ENCODE results near the gene TPK1. TPM values are rescaled to one million over a fixed set of nuclear protein-coding genes. Genes with fewer than 3 reads are reported as not detected.
"Not testable (repeated sequence)": the region's sequence is repeated elsewhere in the genome, so short reads cannot be mapped to it uniquely, and the experiment has no call there.

The TPK1 gene
- polyA plus RNA-seq, 4 donors: 8.3 to 16.3 (median 9.2) TPM

GRCh38 chr7:144780071-144780608, 55.7 kb downstream of the TPK1 start:
- no peak for DNase-seq (ENCODE audit: low read depth in 4 of 4, low spot score in 3 of 4)

- not testable (repeated sequence) for DNase-seq (ENCODE audit: low read depth in 4 of 4, low spot score in 3 of 4)
Observed at GRCh38 chr7:144777889-144778288, 58.0 kb downstream of the TPK1 start.

GRCh38 chr7:144777005-144777839, 58.6 kb downstream of the TPK1 start:
- DNase-seq (ENCODE audit: low read depth in 4 of 4, low spot score in 3 of 4): no peak

GRCh38 chr7:144776447-144776846, 59.4 kb downstream of the TPK1 start:
- no peak for DNase-seq (ENCODE audit: low read depth in 4 of 4, low spot score in 3 of 4)

- DNase-seq (ENCODE audit: low read depth in 4 of 4, low spot score in 3 of 4): peak in 2 of 4 donors; percentile 24 to 57
Observed at GRCh38 chr7:144775749-144776148, 60.1 kb downstream of the TPK1 start.

- DNase-seq (ENCODE audit: low read depth in 4 of 4, low spot score in 3 of 4): no peak
Observed at GRCh38 chr7:144771927-144772326, 63.9 kb downstream of the TPK1 start.

- DNase-seq (ENCODE audit: low read depth in 4 of 4, low spot score in 3 of 4): no peak
Observed at GRCh38 chr7:144771174-144771573, 64.7 kb downstream of the TPK1 start.

- DNase-seq (ENCODE audit: low read depth in 4 of 4, low spot score in 3 of 4): no peak
Observed at GRCh38 chr7:144769352-144769751, 66.5 kb downstream of the TPK1 start.

GRCh38 chr7:144768633-144769032, 67.2 kb downstream of the TPK1 start:
- DNase-seq (ENCODE audit: low read depth in 4 of 4, low spot score in 3 of 4): no peak

GRCh38 chr7:144763291-144763690, 72.6 kb downstream of the TPK1 start:
- DNase-seq (ENCODE audit: low read depth in 4 of 4, low spot score in 3 of 4): no peak

- DNase-seq (ENCODE audit: low read depth in 4 of 4, low spot score in 3 of 4): no peak
Observed at GRCh38 chr7:144762853-144763252, 73.0 kb downstream of the TPK1 start.

- no peak for DNase-seq (ENCODE audit: low read depth in 4 of 4, low spot score in 3 of 4)
Observed at GRCh38 chr7:144761493-144761892, 74.4 kb downstream of the TPK1 start.

- no peak for DNase-seq (ENCODE audit: low read depth in 4 of 4, low spot score in 3 of 4)
Observed at GRCh38 chr7:144759653-144760052, 76.2 kb downstream of the TPK1 start.

- no peak for DNase-seq (ENCODE audit: low read depth in 4 of 4, low spot score in 3 of 4)
Observed at GRCh38 chr7:144747936-144748335, 87.9 kb downstream of the TPK1 start.

- no peak for DNase-seq (ENCODE audit: low read depth in 4 of 4, low spot score in 3 of 4)
Observed at GRCh38 chr7:144738708-144739314, 97.0 kb downstream of the TPK1 start.

- DNase-seq (ENCODE audit: low read depth in 4 of 4, low spot score in 3 of 4): no peak
Observed at GRCh38 chr7:144738146-144738545, 97.7 kb downstream of the TPK1 start.

GRCh38 chr7:144736880-144737493, 98.9 kb downstream of the TPK1 start:
- DNase-seq (ENCODE audit: low read depth in 4 of 4, low spot score in 3 of 4): no peak

GRCh38 chr7:144735505-144736276, 100.2 kb downstream of the TPK1 start:
- DNase-seq (ENCODE audit: low read depth in 4 of 4, low spot score in 3 of 4): no peak

GRCh38 chr7:144731661-144732351, 104.0 kb downstream of the TPK1 start:
- DNase-seq (ENCODE audit: low read depth in 4 of 4, low spot score in 3 of 4): no peak

GRCh38 chr7:144730224-144730623, 105.6 kb downstream of the TPK1 start:
- no peak for DNase-seq (ENCODE audit: low read depth in 4 of 4, low spot score in 3 of 4)
